Measurements from ENCODE around the gene CLOCK. TPM values are rescaled to one million over a fixed set of nuclear protein-coding genes. Genes with fewer than 3 reads are reported as not detected.

The CLOCK gene
- total RNA-seq, 1 donor from 2014 or later = 29.6 TPM

- peak overlapping the region; percentile 52 for H3K27ac Mint-ChIP-seq (ENCODE audit: unreplicated experiment)
- no peak for TF ChIP-seq CTCF (IDR thresholded peaks at IDR 0.05; ENCODE audit: unreplicated experiment)
- H3K9me3 Mint-ChIP-seq (ENCODE audit: unreplicated experiment) = no peaks in the 10 kb centered on the region
- peaks cover 14% of the 10 kb centered on the region for H3K36me3 Mint-ChIP-seq (ENCODE audit: low read depth, unreplicated experiment)
- no peak for DNase-seq (ENCODE audit: low spot score)
- H3K4me1 Mint-ChIP-seq (ENCODE audit: unreplicated experiment) = peaks cover 26% of the 10 kb centered on the region
- no peak overlapping the region for H3K4me3 Mint-ChIP-seq (ENCODE audit: unreplicated experiment)
- peaks cover 7% of the 10 kb centered on the region for H3K27me3 Mint-ChIP-seq (ENCODE audit: unreplicated experiment)
These were observed 108.4 kb downstream of the CLOCK start for GRCh38 chr4:55438314-55438713.

- DNase-seq (ENCODE audit: low spot score) = no peak
- peak overlapping the region; percentile 72 for H3K27ac Mint-ChIP-seq (ENCODE audit: unreplicated experiment)
- peaks cover 31% of the 10 kb centered on the region for H3K4me1 Mint-ChIP-seq (ENCODE audit: unreplicated experiment)
- no peaks in the 10 kb centered on the region for H3K9me3 Mint-ChIP-seq (ENCODE audit: unreplicated experiment)
- no peak for TF ChIP-seq CTCF (IDR thresholded peaks at IDR 0.05; ENCODE audit: unreplicated experiment)
- peaks cover 14% of the 10 kb centered on the region for H3K36me3 Mint-ChIP-seq (ENCODE audit: low read depth, unreplicated experiment)
- peaks cover 7% of the 10 kb centered on the region for H3K27me3 Mint-ChIP-seq (ENCODE audit: unreplicated experiment)
- no peak overlapping the region for H3K4me3 Mint-ChIP-seq (ENCODE audit: unreplicated experiment)
These were observed 108.9 kb downstream of the CLOCK start for GRCh38 chr4:55437823-55438222.

GRCh38 chr4:55437356-55437796 lies 109.3 kb downstream of the CLOCK start:
- Mint-ChIP-seq H3K36me3 (ENCODE audit: low read depth, unreplicated experiment) (peaks cover 10% of the 10 kb centered on the region), H3K4me1 (ENCODE audit: unreplicated experiment) (peaks cover 35% of the 10 kb centered on the region), H3K9me3 (ENCODE audit: unreplicated experiment) (no peaks in the 10 kb centered on the region), H3K4me3 (ENCODE audit: unreplicated experiment) (no peak overlapping the region), H3K27ac (ENCODE audit: unreplicated experiment) (peak overlapping the region; percentile 49), H3K27me3 (ENCODE audit: unreplicated experiment) (peaks cover 7% of the 10 kb centered on the region)
- no peak for TF ChIP-seq CTCF (IDR thresholded peaks at IDR 0.05; ENCODE audit: unreplicated experiment)
- DNase-seq (ENCODE audit: low spot score) = no peak

DNA sequence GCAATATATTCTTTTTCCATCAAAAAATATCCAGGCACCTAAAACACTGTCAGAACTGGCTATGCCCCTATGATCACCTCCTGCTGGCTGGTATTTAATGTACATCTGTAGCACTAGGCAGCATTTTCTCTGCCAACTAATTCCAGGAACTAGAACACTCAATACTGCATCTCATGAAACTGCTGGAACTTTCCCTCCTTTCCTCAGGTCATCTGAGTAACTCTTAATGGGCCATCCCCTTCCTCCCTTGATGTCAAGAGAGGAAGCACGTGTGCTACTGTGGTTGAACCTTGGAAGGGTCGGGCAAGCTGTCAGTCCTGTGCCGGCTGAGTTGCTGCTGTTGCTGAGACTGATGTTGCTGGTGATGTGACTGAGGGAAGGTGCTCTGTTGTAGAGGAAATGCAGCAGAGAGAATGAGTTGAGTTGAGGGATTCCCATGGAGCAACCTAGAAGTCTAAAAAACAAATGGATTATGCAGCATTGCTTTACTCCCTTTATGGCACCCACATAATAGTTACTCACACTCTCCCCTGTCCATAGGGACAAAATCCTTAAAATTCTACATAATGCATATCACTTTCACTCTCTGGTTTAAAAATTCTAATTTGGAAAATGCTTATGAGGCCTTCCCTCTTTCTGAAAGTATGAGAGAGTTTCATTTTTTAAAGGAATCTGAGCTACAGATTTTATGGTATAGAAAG lies 111.4 kb downstream of the CLOCK start:
- Mint-ChIP-seq H3K36me3 (ENCODE audit: low read depth, unreplicated experiment) (peaks cover 4% of the 10 kb centered on the region), H3K27me3 (ENCODE audit: unreplicated experiment) (peaks cover 5% of the 10 kb centered on the region), H3K27ac (ENCODE audit: unreplicated experiment) (peak overlapping the region; percentile 95), H3K4me1 (ENCODE audit: unreplicated experiment) (peaks cover 43% of the 10 kb centered on the region), H3K4me3 (ENCODE audit: unreplicated experiment) (no peak overlapping the region), H3K9me3 (ENCODE audit: unreplicated experiment) (no peaks in the 10 kb centered on the region)
- peak; percentile 44 for TF ChIP-seq CTCF (IDR thresholded peaks at IDR 0.05; ENCODE audit: unreplicated experiment)
- DNase-seq (ENCODE audit: low spot score) = peak; percentile 29

GRCh38 chr4:55431710-55432336 lies 114.9 kb downstream of the CLOCK start:
- Mint-ChIP-seq H3K4me3 (ENCODE audit: unreplicated experiment) (no peak overlapping the region), H3K27me3 (ENCODE audit: unreplicated experiment) (peaks cover 5% of the 10 kb centered on the region), H3K4me1 (ENCODE audit: unreplicated experiment) (peaks cover 35% of the 10 kb centered on the region), H3K36me3 (ENCODE audit: low read depth, unreplicated experiment) (peaks cover 11% of the 10 kb centered on the region), H3K9me3 (ENCODE audit: unreplicated experiment) (no peaks in the 10 kb centered on the region), H3K27ac (ENCODE audit: unreplicated experiment) (peak overlapping the region; percentile 67)
- no peak for TF ChIP-seq CTCF (IDR thresholded peaks at IDR 0.05; ENCODE audit: unreplicated experiment)
- no peak for DNase-seq (ENCODE audit: low spot score)
